Coronary artery (tissue), 2 donors: ENCODE measurements around the gene PFKP.

Source experiments
- DNase-seq: peaks from one replicate; pipeline ENCODE4 v3.0.0-alpha.2; 2017; ENCODE audit warnings: low spot score
- H3K27ac ChIP-seq, 2 donors: fragments of 200-600 bp; sonication (generic); one replicate each; pipeline ENCODE4 v1.5.1; 2016 to 2019
- H3K4me3 ChIP-seq: fragments of 200-600 bp; sonication (generic); 2 replicates; pipeline ENCODE4 v1.5.1; 2016; ENCODE audit warnings: mild to moderate bottlenecking, moderate library complexity
- TF ChIP-seq, protein P1 (sequence below): fragments of 200-600 bp; sonication (generic); IDR thresholded peaks from one replicate; pipeline ENCODE4 v1.5.1; 2019; ENCODE audit warnings: antibody characterized with exemption

Gene PFKP

DNA sequence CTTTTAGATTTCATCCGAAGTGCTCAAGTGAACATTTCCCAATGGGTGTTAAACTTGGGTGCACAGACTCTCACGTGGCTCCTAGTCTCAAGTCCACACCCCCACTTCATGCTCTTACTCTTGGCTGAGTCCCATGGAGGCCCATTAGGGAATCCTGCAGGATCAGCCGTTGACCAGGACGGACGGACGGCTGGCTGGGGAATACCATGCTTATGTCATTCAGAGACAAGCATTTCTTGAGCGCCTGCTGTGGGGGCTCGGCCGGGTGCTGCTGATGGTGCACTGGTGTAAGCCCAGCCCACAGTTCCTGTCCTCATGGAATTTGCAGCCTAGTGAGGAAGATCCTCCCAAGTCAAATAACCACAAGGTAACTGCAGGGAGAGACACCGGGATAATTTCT is 60.6 kb downstream of the PFKP start:
- Histone ChIP-seq H3K27ac (no peak overlapping the region), H3K4me3 (no peak overlapping the region)
- TF ChIP-seq, protein P1, sequence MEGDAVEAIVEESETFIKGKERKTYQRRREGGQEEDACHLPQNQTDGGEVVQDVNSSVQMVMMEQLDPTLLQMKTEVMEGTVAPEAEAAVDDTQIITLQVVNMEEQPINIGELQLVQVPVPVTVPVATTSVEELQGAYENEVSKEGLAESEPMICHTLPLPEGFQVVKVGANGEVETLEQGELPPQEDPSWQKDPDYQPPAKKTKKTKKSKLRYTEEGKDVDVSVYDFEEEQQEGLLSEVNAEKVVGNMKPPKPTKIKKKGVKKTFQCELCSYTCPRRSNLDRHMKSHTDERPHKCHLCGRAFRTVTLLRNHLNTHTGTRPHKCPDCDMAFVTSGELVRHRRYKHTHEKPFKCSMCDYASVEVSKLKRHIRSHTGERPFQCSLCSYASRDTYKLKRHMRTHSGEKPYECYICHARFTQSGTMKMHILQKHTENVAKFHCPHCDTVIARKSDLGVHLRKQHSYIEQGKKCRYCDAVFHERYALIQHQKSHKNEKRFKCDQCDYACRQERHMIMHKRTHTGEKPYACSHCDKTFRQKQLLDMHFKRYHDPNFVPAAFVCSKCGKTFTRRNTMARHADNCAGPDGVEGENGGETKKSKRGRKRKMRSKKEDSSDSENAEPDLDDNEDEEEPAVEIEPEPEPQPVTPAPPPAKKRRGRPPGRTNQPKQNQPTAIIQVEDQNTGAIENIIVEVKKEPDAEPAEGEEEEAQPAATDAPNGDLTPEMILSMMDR: no peak
- DNase-seq: no peak

DNA sequence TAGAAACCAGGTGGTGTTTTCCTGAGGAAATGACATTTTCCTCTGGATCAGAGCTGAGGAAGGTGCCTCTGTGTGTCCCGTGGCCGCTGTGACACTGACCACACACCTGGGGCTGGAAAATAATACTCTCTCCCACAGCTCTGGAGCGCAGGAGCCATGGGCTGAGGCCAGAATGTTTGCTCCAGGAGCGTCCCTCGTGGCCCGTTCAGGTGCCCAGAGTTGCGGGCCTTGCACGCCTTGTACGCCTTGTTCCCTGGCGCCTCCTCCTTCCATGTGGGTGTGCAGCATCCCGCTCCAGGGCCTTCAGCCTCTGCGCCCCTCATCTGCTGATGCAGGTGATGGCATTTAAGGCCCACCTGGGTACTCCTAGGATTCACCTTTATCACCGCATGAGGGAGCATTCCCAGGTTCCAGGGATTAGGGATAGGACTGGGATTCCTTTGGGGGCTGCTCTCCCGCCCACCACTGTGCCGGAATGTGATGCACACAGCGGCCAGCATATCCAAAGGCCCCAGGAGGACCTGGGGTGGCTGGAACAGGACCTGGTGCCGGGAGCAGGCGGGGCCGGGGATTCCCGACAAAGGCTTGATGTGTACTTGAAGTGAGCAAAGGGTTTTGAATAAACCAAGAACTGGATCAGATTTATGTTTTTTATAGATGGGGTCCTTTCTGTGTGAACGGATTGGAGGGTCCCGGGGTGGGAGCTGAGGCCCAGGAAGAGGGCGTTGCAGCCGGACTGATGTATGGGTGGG is 61.2 kb downstream of the PFKP start:
- TF ChIP-seq, protein P1: no peak
- no peak overlapping the region for H3K4me3 ChIP-seq
- no peak for DNase-seq
- no peak overlapping the region for H3K27ac ChIP-seq

DNA sequence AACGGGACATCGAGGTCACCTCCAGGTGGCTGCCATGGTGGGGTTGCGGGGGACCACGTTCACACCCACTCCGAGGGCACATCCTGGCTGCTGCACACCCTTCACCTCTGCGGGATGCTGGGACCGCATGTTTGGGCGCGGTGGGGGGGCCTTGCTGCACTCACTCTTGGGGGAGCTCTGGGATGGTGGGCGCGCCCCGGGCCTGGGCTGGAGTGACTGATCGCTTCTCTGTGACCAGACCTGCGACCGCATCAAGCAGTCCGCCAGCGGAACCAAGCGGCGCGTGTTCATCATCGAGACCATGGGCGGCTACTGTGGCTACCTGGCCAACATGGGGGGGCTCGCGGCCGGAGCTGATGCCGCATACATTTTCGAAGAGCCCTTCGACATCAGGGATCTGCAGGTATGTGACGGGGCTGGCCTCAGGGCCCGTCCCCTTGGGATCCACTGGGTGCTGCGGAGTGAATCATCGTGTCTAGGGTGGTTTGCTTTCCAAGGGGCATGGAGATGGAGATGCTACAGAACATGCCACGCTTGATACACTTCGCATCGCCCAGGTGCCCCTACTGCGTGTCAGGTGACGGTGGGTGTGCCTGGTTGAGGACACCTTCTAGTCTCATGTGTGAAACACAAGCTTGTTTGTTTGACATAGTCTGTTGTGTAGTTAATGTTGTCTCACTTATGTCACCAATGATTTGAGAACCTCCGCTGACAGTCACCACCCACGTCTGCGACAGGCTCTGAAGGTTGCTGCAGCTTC is 62.4 kb downstream of the PFKP start:
- H3K4me3 ChIP-seq: no peak overlapping the region
- no peak for DNase-seq
- TF ChIP-seq, protein P1: no peak
- no peak overlapping the region for H3K27ac ChIP-seq

DNA sequence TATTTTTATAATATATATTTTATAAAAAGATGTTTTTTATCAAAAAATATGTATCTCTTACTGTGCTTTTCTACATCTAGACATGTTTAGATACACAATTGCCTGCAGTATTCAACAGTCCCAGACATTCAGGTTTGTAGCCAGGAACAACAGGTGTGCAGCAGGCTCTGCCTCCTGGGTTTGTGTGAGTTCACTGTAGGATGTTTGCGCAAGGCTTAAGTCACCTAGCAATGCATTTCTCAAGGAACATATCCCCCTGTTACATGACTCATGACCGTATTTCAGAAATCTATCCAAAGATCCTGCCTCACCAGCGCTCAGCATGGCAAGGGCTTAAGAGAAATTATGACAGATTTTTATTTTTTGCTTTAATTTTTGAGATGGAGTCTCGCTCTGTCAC is 63.8 kb downstream of the PFKP start:
- H3K4me3 ChIP-seq: no peak overlapping the region
- DNase-seq: no peak
- TF ChIP-seq, protein P1: no peak

DNA sequence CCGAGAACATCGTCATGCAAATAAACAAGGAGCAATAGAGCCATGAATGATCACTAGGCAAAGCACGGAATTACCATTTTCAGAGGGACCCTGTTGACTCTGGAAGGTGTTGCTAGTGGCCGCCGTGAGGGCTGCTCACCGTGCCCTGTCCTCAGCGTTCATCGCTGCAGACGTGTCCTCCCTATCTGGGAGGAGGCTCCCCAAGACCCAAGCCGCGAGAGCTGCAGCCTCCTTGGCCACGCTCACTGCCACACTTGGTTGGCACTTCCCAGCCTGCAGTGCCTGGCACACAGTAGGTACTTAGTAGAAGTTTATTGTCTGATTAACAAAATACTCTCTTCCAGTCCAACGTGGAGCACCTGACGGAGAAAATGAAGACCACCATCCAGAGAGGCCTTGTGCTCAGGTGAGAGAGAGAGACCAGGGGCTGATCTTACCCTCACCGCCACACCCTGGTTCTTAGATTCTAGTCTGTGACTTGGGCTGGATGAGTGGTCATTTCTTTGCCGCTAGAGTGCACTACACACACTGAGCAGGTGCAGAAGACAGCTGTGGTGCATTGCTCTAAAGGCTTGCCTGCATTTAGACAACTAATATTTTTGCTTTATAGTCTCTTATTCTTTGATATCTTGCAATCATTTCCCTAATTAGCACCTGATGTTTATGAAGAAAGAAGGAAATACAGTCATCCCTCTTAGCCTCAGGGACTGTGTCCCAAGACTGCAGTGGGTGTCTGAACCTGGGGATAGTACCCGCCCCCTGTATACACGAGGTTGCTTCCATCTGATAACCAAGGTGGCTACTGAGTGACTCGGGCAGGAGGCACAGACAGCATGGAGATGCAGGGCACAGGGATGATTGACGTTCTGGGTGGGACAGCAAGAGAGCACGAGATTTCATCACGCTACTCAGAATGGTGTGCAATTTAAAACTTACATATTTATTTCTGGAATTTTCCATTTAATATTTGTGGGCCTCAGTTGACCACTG is 65.0 kb downstream of the PFKP start:
- H3K4me3 ChIP-seq: no peak overlapping the region
- DNase-seq: no peak
- TF ChIP-seq, protein P1: no peak
- H3K27ac ChIP-seq: no peak overlapping the region

More for the DNA sequence above, 63.8 kb downstream of the PFKP start:
- no peak overlapping the region for H3K27ac ChIP-seq

DNA sequence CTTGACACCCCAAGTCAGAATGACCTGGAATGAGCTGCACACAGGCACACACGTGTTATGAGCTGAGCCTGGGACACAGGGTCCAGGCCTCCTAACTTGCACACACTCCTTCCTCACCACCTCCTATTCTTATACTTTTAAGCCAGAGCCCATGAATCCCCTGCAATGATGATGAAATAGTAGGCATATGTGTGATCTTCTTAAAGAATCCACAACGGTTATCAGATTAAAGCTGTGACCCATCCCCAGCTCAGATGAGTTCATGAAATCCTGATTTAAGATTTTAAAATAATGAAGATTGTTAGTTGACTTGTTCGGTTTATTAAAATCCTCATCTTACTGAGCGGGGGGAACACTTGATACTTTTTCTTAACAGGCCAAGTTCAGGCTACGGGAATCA is 66.6 kb downstream of the PFKP start:
- H3K4me3 ChIP-seq: no peak overlapping the region

More for the DNA sequence above, 66.6 kb downstream of the PFKP start:
- DNase-seq: no peak
- H3K27ac ChIP-seq: no peak overlapping the region
- TF ChIP-seq, protein P1: no peak
